HAP-1 (cell line): ENCODE data around the gene ATXN1.

Experiments
- DNase-seq, 2 experiments: peaks; one replicate each; pipeline ENCODE4 v3.0.0-alpha.2; 2016 to 2020; ENCODE audit warnings: low spot score in 2 of 2
- H3K27me3 ChIP-seq: fragments of 250-450 bp; sonication (Bioruptor Pico); 2 replicates; pipeline ENCODE4 v1.5.1; 2020; ENCODE audit warnings: low read depth, mild to moderate bottlenecking, moderate library complexity
- H3K36me3 ChIP-seq: fragments of 250-450 bp; sonication (Bioruptor Pico); replicated peaks from 2 replicates; pipeline ENCODE4 v1.5.1; 2020; ENCODE audit warnings: mild to moderate bottlenecking
- H3K4me1 ChIP-seq: fragments of 250-450 bp; sonication (Bioruptor Pico); 2 replicates; pipeline ENCODE4 v1.5.1; 2020; ENCODE audit warnings: mild to moderate bottlenecking
- H3K4me3 ChIP-seq: fragments of 250-450 bp; sonication (Bioruptor Pico); 2 replicates; pipeline ENCODE4 v1.5.1; 2020; ENCODE audit warnings: mild to moderate bottlenecking, moderate library complexity
- H3K9me3 ChIP-seq: fragments of 250-450 bp; sonication (Bioruptor Pico); 2 replicates; pipeline ENCODE4 v1.5.1; 2020; ENCODE audit warnings: mild to moderate bottlenecking, moderate library complexity
- in situ Hi-C: fragments of 300-500 bp; cut with MboI; formaldehyde crosslinking; loops from 3 replicates; pipeline ENCODE4 v1.14.3; 2020; ENCODE audit warnings: low sequenced_read_pairs, inconsistent platforms, mixed read lengths

ATXN1 gene

DNA sequence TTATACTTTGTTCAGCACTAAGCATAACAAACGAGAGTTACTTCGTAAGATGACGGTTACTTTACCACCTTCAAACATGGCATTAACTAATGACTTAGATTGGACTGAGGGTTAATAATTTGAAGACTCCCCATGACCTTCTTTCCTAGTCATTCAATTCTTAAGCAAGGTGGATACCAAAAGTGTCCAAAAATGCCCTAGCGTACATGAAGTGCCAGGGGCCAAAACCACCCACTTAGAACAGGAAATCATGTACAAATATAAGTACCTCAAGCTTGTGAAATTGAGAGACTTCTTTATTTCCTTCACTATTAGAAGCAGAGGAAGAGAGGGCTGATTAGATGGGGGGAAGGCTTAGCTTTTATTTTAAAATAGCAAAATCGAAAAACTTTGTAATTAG, 166.4 kb downstream of the ATXN1 start:
- no peak for DNase-seq
- peaks cover 6% of the 10 kb centered on the region for H3K4me1 ChIP-seq
- H3K36me3 ChIP-seq = no peaks in the 10 kb centered on the region; the same call in 1 of the 2 replicates
- H3K4me3 ChIP-seq = no peak overlapping the region
- in situ Hi-C loops = no loop called here
- H3K9me3 ChIP-seq = no peaks in the 10 kb centered on the region
- no peaks in the 10 kb centered on the region for H3K27me3 ChIP-seq

DNA sequence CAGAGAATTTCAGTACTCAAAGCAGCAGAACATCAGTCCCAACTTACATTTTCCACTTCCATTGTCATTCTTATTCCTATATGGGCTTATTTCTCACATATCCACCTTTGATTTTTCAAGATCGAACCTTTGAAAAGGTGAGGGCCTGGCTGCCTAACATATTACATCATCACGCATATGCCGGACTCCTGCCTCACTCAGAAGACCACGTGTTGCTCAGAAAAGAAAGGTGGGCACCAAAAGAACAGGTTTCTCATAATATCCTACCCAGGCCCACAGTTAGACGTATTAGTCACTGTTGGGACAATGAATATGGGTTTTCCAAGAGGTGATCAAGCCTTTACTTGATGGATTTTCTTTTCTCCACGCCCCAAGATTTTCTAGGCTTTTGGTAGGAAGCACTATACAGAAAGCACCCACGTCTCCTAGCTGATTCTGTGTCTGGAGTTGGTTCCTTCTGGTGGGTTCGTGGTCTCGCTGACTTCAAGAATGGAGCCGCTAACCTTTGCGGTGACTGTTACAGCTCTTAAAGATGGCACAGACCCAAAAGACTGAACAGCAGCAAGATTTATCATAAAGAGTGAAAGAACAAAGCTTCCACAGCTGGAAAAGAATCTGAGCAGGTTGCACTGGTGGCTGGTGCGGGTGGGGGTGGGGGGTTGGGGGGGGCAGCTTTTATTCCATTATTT, 168.9 kb downstream of the ATXN1 start:
- no peak for DNase-seq
- no peaks in the 10 kb centered on the region for H3K9me3 ChIP-seq
- H3K36me3 ChIP-seq = no peaks in the 10 kb centered on the region; the same call in 1 of the 2 replicates
- no peak overlapping the region for H3K4me3 ChIP-seq
- in situ Hi-C loops = no loop called here
- H3K4me1 ChIP-seq = 0 out of 2 replicates have a peak, but pooled peaks cover 4% of the 10 kb centered on the region
- H3K27me3 ChIP-seq = no peaks in the 10 kb centered on the region

- no peak for DNase-seq
- H3K27me3 ChIP-seq = no peaks in the 10 kb centered on the region
- H3K9me3 ChIP-seq = no peaks in the 10 kb centered on the region
- H3K4me3 ChIP-seq = no peak overlapping the region
- 0 out of 2 replicates have a peak, but pooled peaks cover 3% of the 10 kb centered on the region for H3K4me1 ChIP-seq
- no peaks in the 10 kb centered on the region; the same call in 1 of the 2 replicates for H3K36me3 ChIP-seq
- in situ Hi-C loops = no loop called here
Observed at GRCh38 chr6:16591396-16592222, 169.7 kb downstream of the ATXN1 start.

- no peak overlapping the region for H3K4me3 ChIP-seq
- H3K9me3 ChIP-seq = no peaks in the 10 kb centered on the region
- no peaks in the 10 kb centered on the region for H3K27me3 ChIP-seq
- no peaks in the 10 kb centered on the region; the same call in 1 of the 2 replicates for H3K36me3 ChIP-seq
- in situ Hi-C loops = no loop called here
- DNase-seq = no peak
- H3K4me1 ChIP-seq = no peaks in the 10 kb centered on the region
Observed at GRCh38 chr6:16585805-16586204, 175.5 kb downstream of the ATXN1 start.

- in situ Hi-C loops = no loop called here
- Histone ChIP-seq H3K4me1 (no peaks in the 10 kb centered on the region), H3K27me3 (no peaks in the 10 kb centered on the region), H3K36me3 (no peaks in the 10 kb centered on the region), H3K4me3 (no peak overlapping the region), H3K9me3 (no peaks in the 10 kb centered on the region)
- DNase-seq = no peak
Observed at GRCh38 chr6:16583144-16583762, 178.0 kb downstream of the ATXN1 start.

DNA sequence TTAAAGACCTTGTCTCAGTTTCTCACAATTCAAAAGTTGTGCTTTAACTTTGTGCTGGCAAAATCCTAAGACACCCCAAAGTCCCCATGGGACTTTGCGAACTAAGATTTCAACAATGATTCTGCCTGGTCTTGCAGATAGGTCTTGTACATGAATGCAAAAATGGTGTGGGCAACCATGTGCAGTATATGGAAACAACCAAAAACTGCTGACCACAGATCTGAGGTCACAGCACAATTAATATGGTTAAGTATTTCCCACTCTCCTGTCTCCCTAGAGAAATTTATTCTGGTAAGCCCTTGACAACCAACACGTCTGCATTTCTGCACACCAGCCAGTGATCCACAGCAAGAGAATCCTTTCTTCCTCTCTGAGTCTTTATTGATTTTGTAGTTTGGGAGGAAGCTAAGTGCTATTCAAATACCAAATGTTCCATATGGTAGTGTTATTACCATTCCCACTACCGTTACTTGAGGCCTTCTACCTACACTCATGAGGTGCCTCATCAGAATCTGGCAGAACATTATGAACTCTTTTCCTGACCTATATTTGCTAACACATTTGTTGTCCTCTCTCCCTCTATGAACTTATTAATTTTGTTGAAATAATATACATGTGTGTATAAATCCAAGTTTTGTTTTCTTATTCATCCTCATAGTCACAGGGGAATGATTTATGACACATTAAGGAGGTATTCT, 178.7 kb downstream of the ATXN1 start:
- H3K9me3 ChIP-seq = no peaks in the 10 kb centered on the region
- no peaks in the 10 kb centered on the region for H3K36me3 ChIP-seq
- in situ Hi-C loops = no loop called here
- no peak for DNase-seq
- H3K27me3 ChIP-seq = no peaks in the 10 kb centered on the region
- no peaks in the 10 kb centered on the region for H3K4me1 ChIP-seq
- no peak overlapping the region for H3K4me3 ChIP-seq

GRCh38 chr6:16578695-16579285, 182.5 kb downstream of the ATXN1 start:
- H3K36me3 ChIP-seq = no peaks in the 10 kb centered on the region
- H3K4me3 ChIP-seq = no peak overlapping the region
- no peaks in the 10 kb centered on the region for H3K9me3 ChIP-seq
- H3K4me1 ChIP-seq = no peaks in the 10 kb centered on the region
- no peak for DNase-seq
- in situ Hi-C loops = no loop called here
- H3K27me3 ChIP-seq = no peaks in the 10 kb centered on the region

GRCh38 chr6:16576451-16577368, 184.6 kb downstream of the ATXN1 start:
- Histone ChIP-seq H3K27me3 (no peaks in the 10 kb centered on the region), H3K4me1 (no peaks in the 10 kb centered on the region), H3K4me3 (no peak overlapping the region), H3K9me3 (no peaks in the 10 kb centered on the region), H3K36me3 (no peaks in the 10 kb centered on the region)
- DNase-seq = no peak
- in situ Hi-C loops = no loop called here

- DNase-seq = no peak
- H3K4me1 ChIP-seq = no peaks in the 10 kb centered on the region
- no peaks in the 10 kb centered on the region for H3K36me3 ChIP-seq
- H3K9me3 ChIP-seq = no peaks in the 10 kb centered on the region
- in situ Hi-C loops = no loop called here
- no peak overlapping the region for H3K4me3 ChIP-seq
- no peaks in the 10 kb centered on the region for H3K27me3 ChIP-seq
Observed at GRCh38 chr6:16575655-16576054, 185.6 kb downstream of the ATXN1 start.

- no peak for DNase-seq
- Histone ChIP-seq H3K4me3 (no peak overlapping the region), H3K27me3 (no peaks in the 10 kb centered on the region), H3K9me3 (no peaks in the 10 kb centered on the region), H3K36me3 (no peaks in the 10 kb centered on the region), H3K4me1 (no peaks in the 10 kb centered on the region)
- in situ Hi-C loops = no loop called here
Observed at GRCh38 chr6:16572943-16573342, 188.3 kb downstream of the ATXN1 start.

- in situ Hi-C loops = no loop called here
Observed at GRCh38 chr6:16572317-16572716, 188.9 kb downstream of the ATXN1 start.

DNA sequence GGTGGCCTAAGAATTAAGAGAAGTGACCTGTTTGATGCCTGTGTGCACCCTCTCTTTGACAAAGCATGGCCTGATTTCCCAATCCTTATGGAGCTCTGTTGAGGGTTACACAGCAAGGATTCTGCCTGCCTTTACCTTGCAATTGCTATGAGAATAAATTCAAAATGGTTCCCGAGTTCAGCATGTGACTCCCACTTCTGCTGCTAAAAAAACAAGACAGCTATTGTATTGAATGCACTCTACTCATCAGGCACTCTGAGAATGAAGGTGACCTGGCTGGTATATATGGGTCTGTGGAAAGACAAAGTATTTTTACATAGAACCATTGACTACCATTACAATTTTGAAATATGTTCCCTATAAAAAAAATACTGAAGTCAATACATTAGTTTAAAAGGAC, 190.3 kb downstream of the ATXN1 start:
- Histone ChIP-seq H3K36me3 (no peaks in the 10 kb centered on the region), H3K9me3 (no peaks in the 10 kb centered on the region), H3K4me1 (no peaks in the 10 kb centered on the region), H3K4me3 (no peak overlapping the region), H3K27me3 (no peaks in the 10 kb centered on the region)
- in situ Hi-C loops = no loop called here
- DNase-seq = no peak

More at GRCh38 chr6:16572317-16572716, 188.9 kb downstream of the ATXN1 start:
- Histone ChIP-seq H3K36me3 (no peaks in the 10 kb centered on the region), H3K9me3 (no peaks in the 10 kb centered on the region), H3K27me3 (no peaks in the 10 kb centered on the region), H3K4me3 (no peak overlapping the region), H3K4me1 (no peaks in the 10 kb centered on the region)
- DNase-seq = no peak
